Measurements from ENCODE around the gene TEX29.
A peak's percentile ranks its signal among the peaks of the same experiment; 100 is the strongest.

The TEX29 gene

GRCh38 chr13:111319998-111320911 is at the start of gene TEX29:
Gene TEX29 (plus strand): TSS chr13:111320642. CDS start chr13:111320891, 249 bp downstream.
- no peak for DNase-seq (ENCODE audit: low read depth)

- DNase-seq (ENCODE audit: low read depth) = no peak
These were observed 49.4 kb upstream of the TEX29 start for GRCh38 chr13:111270765-111271698.

- no peak for DNase-seq (ENCODE audit: low read depth)
These were observed 48.3 kb upstream of the TEX29 start for GRCh38 chr13:111272117-111272516.

- no peak for DNase-seq (ENCODE audit: low read depth)
These were observed 45.1 kb upstream of the TEX29 start for GRCh38 chr13:111275382-111275781.

GRCh38 chr13:111275995-111276618 is 44.3 kb upstream of the TEX29 start:
- DNase-seq (ENCODE audit: low read depth) = no peak

GRCh38 chr13:111278258-111278657 is 42.2 kb upstream of the TEX29 start:
- DNase-seq (ENCODE audit: low read depth) = no peak

GRCh38 chr13:111278743-111279652 is 41.4 kb upstream of the TEX29 start:
- no peak for DNase-seq (ENCODE audit: low read depth)

- no peak for DNase-seq (ENCODE audit: low read depth)
These were observed 40.2 kb upstream of the TEX29 start for GRCh38 chr13:111280226-111280625.

- peak; percentile 50 for DNase-seq (ENCODE audit: low read depth)
These were observed 39.5 kb upstream of the TEX29 start for GRCh38 chr13:111280681-111281585.

GRCh38 chr13:111281751-111282311 is 38.6 kb upstream of the TEX29 start:
- peak; percentile 29 for DNase-seq (ENCODE audit: low read depth)

GRCh38 chr13:111282425-111282824 is 38.0 kb upstream of the TEX29 start:
- DNase-seq (ENCODE audit: low read depth) = no peak

- no peak for DNase-seq (ENCODE audit: low read depth)
These were observed 37.4 kb upstream of the TEX29 start for GRCh38 chr13:111282997-111283396.

- no peak for DNase-seq (ENCODE audit: low read depth)
These were observed 37.0 kb upstream of the TEX29 start for GRCh38 chr13:111283457-111283856.

- no peak for DNase-seq (ENCODE audit: low read depth)
These were observed 36.5 kb upstream of the TEX29 start for GRCh38 chr13:111283991-111284390.

GRCh38 chr13:111284565-111284964 is 35.9 kb upstream of the TEX29 start:
- no peak for DNase-seq (ENCODE audit: low read depth)

GRCh38 chr13:111286162-111286561 is 34.3 kb upstream of the TEX29 start:
- DNase-seq (ENCODE audit: low read depth) = no peak

- no peak for DNase-seq (ENCODE audit: low read depth)
These were observed 33.7 kb upstream of the TEX29 start for GRCh38 chr13:111286749-111287148.

- no peak for DNase-seq (ENCODE audit: low read depth)
These were observed 33.2 kb upstream of the TEX29 start for GRCh38 chr13:111287201-111287600.

GRCh38 chr13:111288276-111288675 is 32.2 kb upstream of the TEX29 start:
- DNase-seq (ENCODE audit: low read depth) = no peak

GRCh38 chr13:111289251-111289650 is 31.2 kb upstream of the TEX29 start:
- no peak for DNase-seq (ENCODE audit: low read depth)

Data from amniotic epithelial cell (primary cell).